GM21786 (cell line): Measurements from ENCODE around the gene NELL2.

Experiments used
- ATAC-seq: cut with Tn5 transposase; IDR thresholded peaks from one replicate; pipeline ENCODE4 v1.9.1; 2021; ENCODE audit not compliant: unreplicated experiment

NELL2 gene

DNA sequence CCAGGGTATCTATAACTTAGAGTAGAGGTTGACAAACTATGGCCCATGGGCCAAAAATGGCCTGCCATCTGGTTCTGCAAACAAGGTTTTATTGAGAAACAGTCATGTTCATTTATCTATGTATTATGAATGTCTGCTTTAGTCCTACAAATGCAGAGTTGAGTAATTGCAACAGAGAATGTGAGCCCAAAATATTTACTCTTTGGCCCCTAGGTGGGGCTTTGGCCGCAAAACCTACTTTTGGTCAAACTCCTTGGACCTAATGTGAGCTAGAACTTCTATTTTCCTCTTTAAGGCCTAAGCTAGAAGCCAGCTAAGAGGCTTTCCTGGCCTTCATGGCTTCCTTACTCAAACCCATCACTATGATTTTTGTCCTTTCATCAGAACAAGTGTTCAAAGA is 379.1 kb downstream of the NELL2 start:
- no peak for ATAC-seq

GRCh38 chr12:44490181-44490580 is 385.9 kb downstream of the NELL2 start:
- ATAC-seq, result no peak

GRCh38 chr12:44488180-44488579 is 387.9 kb downstream of the NELL2 start:
- ATAC-seq, result no peak

DNA sequence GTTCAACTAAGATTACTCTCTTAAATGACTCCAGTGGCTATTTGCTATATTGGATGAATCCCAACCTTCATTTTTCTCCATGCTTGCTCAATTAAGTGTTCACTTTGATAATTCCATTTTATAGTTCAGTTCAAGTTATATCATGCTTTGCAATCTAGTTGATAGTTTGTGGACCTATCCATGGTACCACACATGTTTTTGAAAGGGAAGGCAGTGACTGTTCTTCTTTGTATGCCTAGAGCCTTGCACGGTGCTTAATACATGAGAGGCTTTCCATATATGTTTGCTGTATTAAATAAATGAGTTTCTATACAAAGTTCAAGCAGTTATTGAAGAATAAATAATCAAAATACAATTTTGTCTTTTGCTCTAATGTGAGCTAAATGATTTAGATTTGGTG is 391.3 kb downstream of the NELL2 start:
- no peak for ATAC-seq

DNA sequence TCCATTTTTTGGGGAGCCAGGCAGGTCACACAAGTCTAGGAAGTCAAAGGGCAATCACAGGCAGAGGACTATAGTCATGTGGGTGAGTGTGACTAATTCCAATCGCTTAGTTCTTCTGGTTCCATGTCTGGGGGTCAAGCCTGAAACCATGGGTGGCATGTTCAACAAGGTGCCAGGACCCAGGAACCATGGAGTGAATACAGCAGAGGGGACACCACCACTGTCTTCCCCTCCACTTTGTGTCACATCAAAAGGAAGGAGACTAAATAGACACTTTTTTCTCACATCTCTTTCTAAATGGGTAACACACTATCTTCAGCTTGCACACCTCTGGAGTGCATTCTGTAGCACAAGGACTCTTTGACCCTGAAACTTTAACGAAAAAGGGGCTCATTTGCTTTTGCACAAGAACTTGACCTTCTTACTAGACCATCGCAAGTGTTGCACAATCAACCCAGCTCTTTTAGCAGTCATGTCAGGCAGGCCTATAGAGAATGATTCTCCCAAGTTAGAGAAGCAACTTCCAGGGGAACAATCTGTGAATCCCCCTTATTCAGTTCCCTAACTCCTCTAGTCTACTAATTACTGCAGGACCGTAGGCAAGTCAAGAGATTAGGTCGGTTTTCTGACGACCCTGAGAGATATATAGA is 398.7 kb downstream of the NELL2 start:
- no peak for ATAC-seq

GRCh38 chr12:44476683-44477082 is 399.4 kb downstream of the NELL2 start:
- ATAC-seq, result no peak

GRCh38 chr12:44465139-44465538 is 411.0 kb downstream of the NELL2 start:
- ATAC-seq, result no peak

DNA sequence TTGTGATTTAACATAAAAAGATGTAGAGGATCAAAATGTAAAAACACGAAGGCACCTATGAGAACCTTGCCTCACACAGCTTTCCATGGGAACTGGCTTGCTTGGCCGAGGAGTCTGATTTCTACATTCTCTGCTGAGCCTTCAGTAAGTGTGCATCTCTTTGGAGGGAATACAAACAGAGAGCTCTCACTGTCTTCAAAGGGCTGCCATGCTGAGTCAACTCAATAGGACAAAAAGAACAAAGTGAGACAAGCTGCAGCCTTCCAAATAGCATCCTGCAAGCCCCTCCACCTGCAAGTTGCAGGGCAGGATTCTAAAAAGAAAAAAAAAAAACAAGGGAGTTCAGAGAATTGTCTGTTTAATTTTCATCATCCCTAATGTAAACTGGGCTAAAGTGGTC is 411.9 kb downstream of the NELL2 start:
- ATAC-seq, result no peak

GRCh38 chr12:44462729-44463128 is 413.4 kb downstream of the NELL2 start:
- no peak for ATAC-seq

DNA sequence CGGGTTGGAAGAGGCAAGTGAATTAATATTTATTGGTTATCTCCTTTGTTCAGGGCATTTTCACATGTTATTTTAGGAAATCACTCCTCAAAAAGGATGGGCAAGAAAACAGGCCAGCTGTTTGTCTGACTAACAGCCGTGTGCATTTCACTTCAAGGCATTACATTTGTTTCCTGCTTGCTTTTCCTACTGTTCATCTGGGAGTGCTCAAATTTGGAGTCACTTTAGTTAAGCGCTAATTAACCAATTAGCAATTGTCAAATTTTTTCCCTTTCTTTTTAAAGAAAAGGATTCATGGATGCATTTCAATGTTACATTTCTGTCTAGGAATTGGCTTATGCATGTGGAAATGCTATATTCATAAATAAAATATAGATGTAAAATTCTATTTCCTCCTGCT is 415.9 kb downstream of the NELL2 start:
- ATAC-seq, result no peak

DNA sequence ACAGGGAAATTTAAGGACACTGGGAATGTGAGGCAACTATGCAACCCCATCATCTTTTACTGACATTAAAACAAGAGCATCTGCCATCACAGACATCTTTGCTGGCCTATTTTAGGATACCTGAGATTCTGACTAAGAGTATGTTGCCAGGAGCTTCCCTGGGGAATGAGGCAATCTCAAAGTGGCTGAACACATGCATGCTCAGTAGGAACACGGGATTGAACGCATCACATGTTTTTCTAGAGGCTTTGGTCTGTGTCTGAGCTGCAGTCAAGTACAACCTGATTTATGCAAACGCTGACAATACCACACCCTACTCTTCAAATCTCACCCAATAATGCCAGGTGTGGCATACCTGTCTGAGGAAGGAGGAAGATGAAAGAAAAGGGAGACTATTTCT is 416.5 kb downstream of the NELL2 start:
- no peak for ATAC-seq
